Dermis blood vessel endothelial cell (primary cell): ENCODE results near the gene DOCK3. TPM values are rescaled to one million over a fixed set of nuclear protein-coding genes. Genes with fewer than 3 reads are reported as not detected.
A peak's percentile ranks its signal among the peaks of the same experiment; 100 is the strongest.
"Not testable (repeated sequence)": the region's sequence is repeated elsewhere in the genome, so short reads cannot be mapped to it uniquely, and the experiment has no call there.

Source experiments
- DNase-seq: peaks from one replicate; pipeline ENCODE4 v3.0.0; 2010
- total RNA-seq: library from RNA; depleted of rRNA; stranded (reverse); fragments of >200 nt; gene quantifications from 2 replicates; pipeline ENCODE4 v1.2.3, GENCODE V29; 2014

The DOCK3 gene
- total RNA-seq, 1 donor from 2014 or later, result not detected

- DNase-seq, result no peak
Observed at GRCh38 chr3:50912746-50913145, 238.0 kb downstream of the DOCK3 start.

GRCh38 chr3:50913260-50913659, 238.5 kb downstream of the DOCK3 start:
- DNase-seq, result no peak

- not testable (repeated sequence) for DNase-seq
Observed at GRCh38 chr3:50922071-50922470, 247.3 kb downstream of the DOCK3 start.

GRCh38 chr3:50923955-50924354, 249.2 kb downstream of the DOCK3 start:
- no peak for DNase-seq

- no peak for DNase-seq
Observed at GRCh38 chr3:50924638-50925037, 249.9 kb downstream of the DOCK3 start.

- no peak for DNase-seq
Observed at GRCh38 chr3:50926868-50927267, 252.1 kb downstream of the DOCK3 start.

GRCh38 chr3:50930371-50931208, 255.9 kb downstream of the DOCK3 start:
- DNase-seq, result no peak

- DNase-seq, result not testable (repeated sequence)
Observed at GRCh38 chr3:50932918-50933317, 258.2 kb downstream of the DOCK3 start.

GRCh38 chr3:50936389-50936788, 261.7 kb downstream of the DOCK3 start:
- no peak for DNase-seq

GRCh38 chr3:50947419-50947818, 272.7 kb downstream of the DOCK3 start:
- DNase-seq, result no peak

- DNase-seq, result no peak
Observed at GRCh38 chr3:50950591-50950990, 275.9 kb downstream of the DOCK3 start.

GRCh38 chr3:50953825-50954414, 279.2 kb downstream of the DOCK3 start:
- DNase-seq, result no peak

- no peak for DNase-seq
Observed at GRCh38 chr3:50961386-50961785, 286.7 kb downstream of the DOCK3 start.

GRCh38 chr3:50971487-50971924, 296.8 kb downstream of the DOCK3 start:
- DNase-seq, result peak; percentile 68

- DNase-seq, result no peak
Observed at GRCh38 chr3:50972029-50972428, 297.3 kb downstream of the DOCK3 start.

- DNase-seq, result not testable (repeated sequence)
Observed at GRCh38 chr3:50978586-50978985, 303.9 kb downstream of the DOCK3 start.

GRCh38 chr3:50978991-50979667, 304.4 kb downstream of the DOCK3 start:
- no peak for DNase-seq

- no peak for DNase-seq
Observed at GRCh38 chr3:50982540-50983325, 308.0 kb downstream of the DOCK3 start.

- DNase-seq, result no peak
Observed at GRCh38 chr3:50983887-50984286, 309.2 kb downstream of the DOCK3 start.

GRCh38 chr3:50985893-50986292, 311.2 kb downstream of the DOCK3 start:
- no peak for DNase-seq

GRCh38 chr3:50986726-50987125, 312.0 kb downstream of the DOCK3 start:
- DNase-seq, result no peak

GRCh38 chr3:50994537-50994936, 319.8 kb downstream of the DOCK3 start:
- DNase-seq, result no peak
